GM19043 (cell line): Measurements from ENCODE around the gene ZNF181.
"Not testable (repeated sequence)": the region's sequence is repeated elsewhere in the genome, so short reads cannot be mapped to it uniquely, and the experiment has no call there.

ENCODE experiments used
- ATAC-seq: cut with Tn5 transposase; IDR thresholded peaks from one replicate; pipeline ENCODE4 v1.9.1; 2021; ENCODE audit warnings: low read depth; ENCODE audit not compliant: unreplicated experiment

The ZNF181 gene

GRCh38 chr19:34733746-34734536 is at the start of gene ZNF181:
Gene ZNF181, plus strand, starts transcription at chr19:34734243. Its CDS starts 795 bp downstream, at chr19:34735038.
- peak; percentile 72 for ATAC-seq

DNA sequence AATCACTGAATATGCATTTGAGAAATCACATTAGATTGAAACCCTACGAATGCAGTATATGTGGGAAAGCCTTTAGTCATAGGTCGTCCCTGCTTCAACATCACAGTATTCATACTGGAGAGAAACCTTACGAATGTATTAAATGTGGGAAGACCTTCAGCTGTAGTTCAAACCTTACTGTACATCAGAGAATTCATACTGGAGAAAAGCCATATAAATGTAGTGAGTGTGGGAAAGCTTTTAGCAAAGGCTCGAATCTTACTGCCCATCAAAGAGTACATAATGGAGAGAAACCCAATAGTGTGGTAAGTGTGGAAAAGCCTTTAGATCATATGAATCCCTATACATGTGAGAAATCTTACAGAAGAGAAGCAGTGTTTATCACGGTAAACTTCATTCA is 48.8 kb upstream of the ZNF181 start:
- not testable (repeated sequence) for ATAC-seq

GRCh38 chr19:34686455-34686854 is 47.6 kb upstream of the ZNF181 start:
- ATAC-seq = no peak

DNA sequence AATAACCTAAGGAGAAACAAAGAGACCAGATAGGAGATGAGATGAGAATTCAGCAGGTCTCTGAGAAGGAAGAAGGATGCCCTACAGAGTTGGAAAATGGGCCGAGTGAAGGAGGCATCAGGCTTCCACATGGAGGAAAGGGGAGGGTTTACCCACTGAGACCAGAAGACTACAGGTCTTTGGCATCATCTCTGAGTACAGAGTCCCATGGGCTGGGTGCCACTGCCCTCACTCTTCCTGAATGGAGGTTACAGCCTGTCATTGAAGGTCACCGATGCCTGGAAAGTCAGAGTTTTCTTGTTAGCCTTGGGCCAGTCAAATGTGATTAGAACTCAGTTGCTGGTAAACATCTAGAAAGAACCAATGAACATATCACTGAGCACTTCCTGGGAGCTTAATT is 46.7 kb upstream of the ZNF181 start:
- ATAC-seq = no peak

DNA sequence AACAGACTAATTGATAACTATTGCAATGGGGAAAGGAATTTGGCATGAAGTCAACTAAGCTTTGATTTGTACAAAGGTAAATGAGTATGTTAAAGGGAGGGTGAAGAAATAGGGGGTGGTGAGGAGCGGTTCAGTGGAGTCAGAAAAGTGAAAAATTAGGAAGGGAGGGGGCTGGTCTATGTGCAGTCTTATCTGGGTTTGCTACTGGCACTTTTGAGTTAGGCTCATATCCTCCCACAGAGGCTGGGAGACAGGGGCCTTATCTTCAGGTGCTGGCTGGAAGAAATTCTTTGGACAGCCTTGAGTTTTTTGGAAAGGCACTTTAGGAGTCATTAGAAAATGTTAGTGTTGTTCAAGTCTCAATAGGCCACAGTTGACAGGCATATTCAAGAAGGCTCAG is 45.5 kb upstream of the ZNF181 start:
- no peak for ATAC-seq

DNA sequence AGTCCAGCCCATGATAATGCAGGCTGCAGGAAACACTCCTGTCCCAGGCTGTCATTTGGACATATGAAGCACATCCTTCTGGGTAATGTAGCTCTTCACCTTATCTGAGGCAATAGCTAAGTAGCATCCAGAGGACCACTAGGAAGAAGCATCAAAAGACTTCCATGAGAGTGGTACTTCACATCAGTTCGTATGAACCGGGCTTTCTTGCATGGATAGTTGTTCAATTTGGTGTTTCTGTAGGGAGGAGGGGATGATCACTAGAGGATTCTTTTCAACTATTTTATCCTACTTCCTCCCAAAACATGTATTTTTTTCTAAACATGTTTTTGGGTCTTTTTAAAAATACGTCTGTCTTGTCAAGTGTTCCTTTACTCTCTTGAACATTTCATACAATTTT is 43.7 kb upstream of the ZNF181 start:
- ATAC-seq = no peak

- ATAC-seq = no peak
Measured at GRCh38 chr19:34692549-34692948, 41.5 kb upstream of the ZNF181 start.

DNA sequence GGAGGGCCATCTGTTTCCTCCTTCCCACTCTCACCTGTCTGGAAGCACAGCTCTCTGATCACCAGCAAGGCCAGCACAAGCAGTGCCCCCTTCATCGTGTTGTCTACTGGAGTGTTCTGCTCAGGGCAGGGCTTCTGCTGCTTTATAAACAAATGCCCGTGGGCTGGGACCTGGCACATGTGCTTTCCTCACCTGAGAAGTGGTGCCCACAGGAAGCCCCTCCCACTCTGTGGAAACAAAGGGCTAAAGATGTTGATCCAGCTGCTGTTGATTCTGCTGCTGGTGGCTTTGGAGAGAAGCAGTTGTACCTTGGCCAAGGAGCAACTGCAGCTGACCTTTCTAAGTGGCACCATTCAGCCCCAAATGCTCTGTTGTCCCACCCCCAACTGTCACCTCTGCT is 26.4 kb upstream of the ZNF181 start:
- no peak for ATAC-seq

DNA sequence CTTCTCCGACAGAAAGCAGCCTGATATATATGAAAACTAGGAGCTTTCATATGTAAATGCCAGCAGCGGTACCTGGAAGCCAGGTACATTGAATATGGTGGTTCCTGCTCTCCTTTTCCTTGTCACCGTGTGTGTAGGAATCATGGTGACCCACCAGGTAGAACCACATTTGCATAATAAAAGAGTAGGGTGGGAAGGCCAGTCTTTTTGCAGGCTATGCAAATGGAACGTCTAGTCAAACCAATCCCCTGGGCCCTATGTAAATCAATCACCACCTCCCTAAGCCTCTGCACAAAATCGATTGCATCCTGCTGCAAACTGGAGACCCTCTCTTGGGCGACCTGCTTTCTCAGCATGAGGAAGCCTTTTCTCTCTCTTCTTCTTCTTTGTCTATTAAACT is 22.2 kb upstream of the ZNF181 start:
- no peak for ATAC-seq

DNA sequence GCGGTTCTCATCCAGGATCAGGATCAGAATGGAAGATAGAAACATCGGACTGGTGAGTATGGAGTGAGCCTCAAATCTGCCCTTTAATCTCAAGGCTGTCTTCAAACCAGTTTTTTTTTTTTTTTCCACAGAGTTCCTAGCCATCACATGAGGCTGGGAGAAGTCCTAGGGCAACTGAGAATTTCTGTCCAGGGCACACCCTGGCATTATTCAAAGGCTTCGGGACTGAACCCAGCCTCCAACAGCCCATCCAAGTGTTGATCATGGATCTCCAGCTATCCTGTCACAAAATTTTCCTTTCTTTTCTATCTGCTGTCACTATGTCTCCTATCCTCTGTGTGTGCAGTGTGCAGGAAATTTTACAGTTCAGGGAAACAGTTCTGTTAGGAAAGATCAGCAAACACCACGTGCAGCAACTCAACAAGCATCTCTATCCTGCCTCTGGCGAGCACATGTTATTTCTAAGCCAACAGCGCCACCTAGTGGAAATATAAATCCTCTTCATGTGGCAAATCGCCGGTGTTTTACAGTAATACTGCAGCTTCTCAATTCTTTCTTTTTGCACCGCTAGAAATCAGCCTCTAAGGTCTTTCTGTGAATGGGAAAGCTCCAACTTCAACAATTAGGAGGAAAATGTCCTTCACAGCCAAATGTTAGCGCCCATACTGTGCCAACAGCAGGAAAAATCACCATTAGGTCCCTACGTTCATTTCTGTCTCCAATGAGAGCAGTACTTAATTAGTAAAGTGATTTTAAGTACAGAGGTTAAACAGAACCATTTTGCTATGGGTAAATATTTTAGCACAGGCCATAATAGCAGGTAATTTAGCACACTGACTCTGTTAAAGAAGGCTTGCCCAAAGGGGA is 21.4 kb upstream of the ZNF181 start:
- ATAC-seq = no peak

DNA sequence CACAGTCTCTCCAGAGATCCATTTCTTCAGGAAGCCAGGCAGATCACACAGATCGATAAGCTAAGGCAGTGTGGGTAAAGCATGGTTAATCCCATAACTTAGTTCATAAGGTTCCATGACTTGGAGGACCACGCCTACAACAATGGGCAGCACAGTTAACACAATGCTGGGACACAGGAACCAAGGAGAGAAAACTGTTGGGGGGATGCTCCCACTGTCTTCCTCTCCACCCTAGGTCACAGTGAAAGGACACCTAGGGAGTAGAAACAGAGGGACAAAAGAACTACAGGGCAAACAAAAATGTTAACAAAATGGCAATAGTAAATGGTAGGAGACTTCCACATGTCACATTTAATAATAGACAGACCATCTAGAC is 20.8 kb upstream of the ZNF181 start:
- no peak for ATAC-seq

DNA sequence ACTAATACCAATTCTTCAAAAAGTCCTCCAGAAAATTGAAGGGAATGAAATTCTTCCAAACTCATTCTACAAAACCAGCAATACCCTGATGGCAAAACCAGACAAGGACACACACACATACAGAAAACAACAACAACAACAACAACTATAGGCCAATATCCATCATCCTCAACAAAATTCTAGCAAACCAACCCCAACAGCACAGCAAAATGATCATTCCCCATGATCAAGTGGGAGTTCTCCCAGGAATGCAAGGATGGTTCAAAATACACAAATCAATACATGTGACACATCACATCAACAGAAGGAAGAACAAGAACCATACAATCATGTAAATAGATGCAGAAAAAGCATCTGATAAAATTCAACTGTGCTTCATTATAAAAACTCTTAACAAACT is 18.7 kb upstream of the ZNF181 start:
- ATAC-seq = no peak

DNA sequence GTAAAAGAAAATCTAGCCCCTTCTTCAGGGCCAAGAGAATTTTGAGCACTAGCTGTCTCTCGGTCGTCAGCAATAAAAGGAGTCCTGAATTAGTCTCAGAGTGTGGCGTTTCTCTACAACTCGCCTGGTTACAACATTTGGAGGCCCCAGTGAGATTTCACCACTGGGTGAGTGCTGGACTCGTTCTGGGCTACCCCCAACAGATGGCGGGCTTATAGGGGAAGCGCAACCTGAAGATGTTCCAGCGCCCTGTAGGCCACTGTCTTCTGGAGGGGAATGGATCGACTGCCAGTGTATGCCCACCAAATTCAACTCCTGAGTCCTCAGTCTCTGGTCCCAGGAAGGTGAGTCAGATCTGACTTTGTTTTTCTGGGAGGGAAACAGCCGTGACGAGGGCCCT is 11.7 kb upstream of the ZNF181 start:
- no peak for ATAC-seq

GRCh38 chr19:34725400-34725799 is 8.6 kb upstream of the ZNF181 start:
- ATAC-seq = no peak

DNA sequence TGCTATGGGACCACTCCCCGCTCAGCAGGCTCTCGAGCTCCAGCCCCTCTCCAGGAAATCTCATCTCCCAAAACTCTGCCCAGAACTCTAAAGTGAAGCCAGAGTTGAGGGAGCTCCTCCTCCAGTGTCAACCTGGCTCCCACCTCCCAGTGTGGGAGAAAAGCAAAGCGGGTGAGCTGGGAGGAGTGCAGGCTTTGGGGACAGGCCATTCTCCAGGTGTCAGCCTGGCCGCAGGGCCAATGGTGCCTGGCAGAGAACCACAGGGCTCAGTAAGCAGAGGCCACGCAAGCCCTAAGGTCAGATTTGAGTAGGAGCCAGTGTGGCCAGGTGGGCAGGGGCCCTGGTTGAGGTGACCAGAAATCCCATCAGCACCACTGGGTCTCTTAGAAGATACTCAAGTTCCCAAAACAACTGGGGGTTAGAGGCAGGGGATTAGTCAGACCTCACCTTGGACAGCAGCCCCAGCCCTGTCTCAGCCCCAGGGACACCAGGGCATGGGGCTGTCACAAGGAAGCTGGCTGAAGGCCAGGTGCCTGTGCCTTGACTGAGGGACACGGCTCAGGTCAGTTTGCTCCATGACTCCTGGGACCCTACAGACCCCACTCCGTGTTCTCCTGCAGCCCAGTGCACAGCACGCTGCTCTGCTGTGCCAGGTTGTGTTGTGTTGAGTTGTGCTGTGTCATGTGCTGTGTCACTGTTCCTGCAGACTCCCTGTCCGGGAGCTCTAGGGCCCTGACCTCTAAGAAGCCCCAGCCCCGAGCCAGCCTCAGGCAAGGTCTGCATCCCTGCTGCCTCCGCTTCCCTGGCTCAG is 2.8 kb upstream of the ZNF181 start:
- ATAC-seq = no peak

DNA sequence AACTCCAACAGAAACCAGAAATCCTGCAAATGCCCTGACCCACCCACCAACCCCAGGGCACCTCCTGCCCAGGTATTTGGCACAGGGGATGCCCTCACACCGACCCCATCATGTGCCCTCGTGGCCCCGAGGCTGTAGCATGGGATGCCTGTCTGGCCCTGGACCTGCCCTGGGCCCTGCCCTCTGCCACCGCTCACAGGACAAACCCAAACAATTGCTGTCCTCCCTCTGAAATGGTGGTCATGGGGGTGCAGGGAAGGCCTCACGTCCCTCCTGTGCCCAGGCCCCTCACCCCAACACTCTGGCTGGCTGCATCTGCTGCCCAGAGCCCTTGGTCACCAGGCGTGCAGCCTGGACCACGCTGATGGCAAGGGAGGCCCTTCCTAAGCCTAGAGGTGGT is 2.1 kb upstream of the ZNF181 start:
- ATAC-seq = no peak

DNA sequence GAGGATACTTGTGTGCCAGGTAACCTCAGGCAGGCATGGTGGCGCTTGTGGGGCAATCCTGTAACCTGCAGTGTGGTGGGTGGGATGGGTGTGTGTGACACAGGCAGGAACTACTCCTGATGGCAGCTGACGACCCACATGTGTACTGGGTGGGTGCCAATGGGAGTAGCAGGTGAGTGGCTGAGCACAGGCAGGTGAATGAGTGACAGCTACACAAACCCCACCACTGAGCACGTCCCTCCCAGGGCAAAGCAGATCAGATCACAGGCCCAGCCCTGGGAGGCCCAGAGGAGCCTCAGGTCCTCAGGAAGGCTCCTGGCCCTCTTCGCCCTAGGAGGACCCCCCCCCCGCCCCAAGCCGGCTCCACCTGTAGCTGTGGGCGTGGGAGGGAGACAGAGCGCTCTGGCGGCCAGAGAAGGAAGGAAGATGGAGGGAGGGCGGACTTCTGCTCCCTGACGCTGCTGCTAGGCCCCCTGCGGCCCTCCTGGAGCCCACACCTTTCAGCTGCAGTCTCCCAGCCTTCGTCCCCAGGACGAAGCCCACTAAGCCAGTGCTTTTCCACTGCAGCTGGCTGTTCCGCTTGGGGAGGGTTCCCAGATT is 1.3 kb upstream of the ZNF181 start:
- no peak for ATAC-seq

GRCh38 chr19:34733266-34733745 is 737 bp upstream of the ZNF181 start:
- peak; percentile 17 for ATAC-seq

GRCh38 chr19:34734537-34735103 is 577 bp downstream of the ZNF181 start:
- ATAC-seq = peak; percentile 30
